Fibroblast of lung (primary cell): Measurements from ENCODE around the gene PIGA. TPM values are rescaled to one million over a fixed set of nuclear protein-coding genes. Genes with fewer than 3 reads are reported as not detected.
"Not testable (repeated sequence)": the region's sequence is repeated elsewhere in the genome, so short reads cannot be mapped to it uniquely, and the experiment has no call there.

ENCODE experiments used
- DNase-seq, 2 donors: peaks; one replicate each; pipeline versions ENCODE4 v3.0.0 to v3.0.0-alpha.2; 2010; ENCODE audit warnings: low read depth in 2 of 2
- H2AFZ ChIP-seq: 2 replicates; pipeline ENCODE4 v1.5.1; 2012; ENCODE audit warnings: low read length, control low read depth, inconsistent platforms
- H3K27ac ChIP-seq: 2 replicates; pipeline ENCODE4 v1.5.1; 2011; ENCODE audit warnings: low read length, control low read depth; ENCODE audit not compliant: insufficient read depth
- H3K27me3 ChIP-seq: 2 replicates; pipeline ENCODE4 v1.5.1; 2011; ENCODE audit warnings: mild to moderate bottlenecking, low read length; ENCODE audit not compliant: control insufficient read depth, insufficient read depth
- H3K36me3 ChIP-seq: 2 replicates; pipeline ENCODE4 v1.5.1; 2011; ENCODE audit warnings: low read length; ENCODE audit not compliant: control insufficient read depth, insufficient read depth
- H3K4me1 ChIP-seq: 2 replicates; pipeline ENCODE4 v1.5.1; 2011; ENCODE audit warnings: low read length; ENCODE audit not compliant: control insufficient read depth, insufficient read depth; ENCODE audit errors: extremely low read depth
- H3K4me2 ChIP-seq: 2 replicates; pipeline ENCODE4 v1.5.1; 2011; ENCODE audit warnings: low read length, control low read depth; ENCODE audit not compliant: insufficient read depth; ENCODE audit errors: extremely low read depth
- H3K4me3 ChIP-seq, 4 experiments: fragments of 200-600 bp in 1 of 4; sonication (generic) in 1 of 4; replicated peaks in 1 of 4; 2 replicates each; pipeline ENCODE4 v1.5.1; 2011 to 2016; ENCODE audit warnings: low read length in 4 of 4, low read depth in 3 of 4, mild to moderate bottlenecking in 3 of 4, control low read depth in 2 of 4, inconsistent platforms in 1 of 4, mixed read lengths in 1 of 4; ENCODE audit not compliant: insufficient read depth in 1 of 4; ENCODE audit errors: control extremely low read depth in 1 of 4
- H3K79me2 ChIP-seq: 2 replicates; pipeline ENCODE4 v1.5.1; 2012; ENCODE audit warnings: mild to moderate bottlenecking, low read length, inconsistent platforms; ENCODE audit not compliant: control insufficient read depth, insufficient read depth
- H3K9ac ChIP-seq: 2 replicates; pipeline ENCODE4 v1.5.1; 2011; ENCODE audit warnings: mild to moderate bottlenecking, low read length, control low read depth; ENCODE audit not compliant: insufficient read depth
- H3K9me3 ChIP-seq: 2 replicates; pipeline ENCODE4 v1.5.1; 2012; ENCODE audit warnings: low read depth, low read length; ENCODE audit not compliant: control insufficient read depth, insufficient read depth
- H4K20me1 ChIP-seq: 2 replicates; pipeline ENCODE4 v1.5.1; 2011; ENCODE audit warnings: low read length; ENCODE audit not compliant: control insufficient read depth, insufficient read depth; ENCODE audit errors: extremely low read depth
- EZH2 ChIP-seq: IDR thresholded peaks from 2 replicates; pipeline ENCODE4 v1.5.1; 2012; ENCODE audit warnings: low read length, control low read depth, mild to moderate bottlenecking; ENCODE audit errors: missing control alignments
- polyA plus RNA-seq, 2 donors: library from polyadenylated mRNA; depleted of rRNA in 1 of 2; stranded (reverse) in 1 of 2; unstranded in 1 of 2; fragments of >200 nt; gene quantifications; 2 replicates each; pipeline ENCODE4 v1.2.1, GENCODE V29; 2011 to 2012; ENCODE audit warnings: missing spikeins in 1 of 2
- total RNA-seq: library from RNA; depleted of rRNA; stranded (reverse); fragments of >200 nt; gene quantifications from 2 replicates; pipeline ENCODE4 v1.2.1, GENCODE V29; 2014
- TF ChIP-seq, protein P1 (sequence below), 2 donors: IDR thresholded peaks in 1 of 2; conservative IDR thresholded peaks in 1 of 2; 1 replicate in 1 of 2; 2 replicates in 1 of 2; pipeline ENCODE4 v1.5.1; 2011 to 2012; ENCODE audit warnings: low read length in 2 of 2, control low read depth in 1 of 2, inconsistent platforms in 1 of 2, low read depth in 1 of 2, mild to moderate bottlenecking in 1 of 2

Gene PIGA
- total and polyA plus RNA-seq, 2 donors (not counting 1 experiment from before 2014, with no cell fraction given) = 4.8 to 6.9 TPM

DNA sequence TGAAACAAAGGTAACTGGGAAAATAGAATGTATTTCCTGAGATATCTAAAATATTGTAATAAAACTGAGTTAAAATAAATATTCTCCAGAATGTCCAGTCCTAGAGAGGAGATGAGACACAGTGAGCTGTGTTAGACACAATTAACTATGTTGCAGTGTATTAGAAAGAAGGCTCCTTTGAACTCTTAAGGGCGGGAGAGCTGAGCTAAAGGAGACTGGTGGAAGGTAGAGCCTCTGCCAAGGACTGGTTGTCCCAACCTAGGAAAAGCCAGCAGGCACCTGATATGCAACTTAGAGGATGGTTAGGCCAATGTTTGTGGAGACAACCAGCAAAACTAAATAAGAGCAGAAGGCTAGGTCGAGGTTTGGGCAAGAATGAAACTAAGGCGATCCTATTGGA is 24.2 kb downstream of the PIGA start:
- no peak overlapping the region for H3K27ac ChIP-seq
- H3K9ac ChIP-seq = no peak overlapping the region
- no peaks in the 10 kb centered on the region for H3K9me3 ChIP-seq
- H3K4me3 ChIP-seq = no peak overlapping the region
- H3K4me1 ChIP-seq = no peaks in the 10 kb centered on the region
- H2AFZ ChIP-seq = no peak overlapping the region
- no peak for DNase-seq
- H3K27me3 ChIP-seq = no peaks in the 10 kb centered on the region
- no peak for TF ChIP-seq EZH2
- TF ChIP-seq, protein P1, sequence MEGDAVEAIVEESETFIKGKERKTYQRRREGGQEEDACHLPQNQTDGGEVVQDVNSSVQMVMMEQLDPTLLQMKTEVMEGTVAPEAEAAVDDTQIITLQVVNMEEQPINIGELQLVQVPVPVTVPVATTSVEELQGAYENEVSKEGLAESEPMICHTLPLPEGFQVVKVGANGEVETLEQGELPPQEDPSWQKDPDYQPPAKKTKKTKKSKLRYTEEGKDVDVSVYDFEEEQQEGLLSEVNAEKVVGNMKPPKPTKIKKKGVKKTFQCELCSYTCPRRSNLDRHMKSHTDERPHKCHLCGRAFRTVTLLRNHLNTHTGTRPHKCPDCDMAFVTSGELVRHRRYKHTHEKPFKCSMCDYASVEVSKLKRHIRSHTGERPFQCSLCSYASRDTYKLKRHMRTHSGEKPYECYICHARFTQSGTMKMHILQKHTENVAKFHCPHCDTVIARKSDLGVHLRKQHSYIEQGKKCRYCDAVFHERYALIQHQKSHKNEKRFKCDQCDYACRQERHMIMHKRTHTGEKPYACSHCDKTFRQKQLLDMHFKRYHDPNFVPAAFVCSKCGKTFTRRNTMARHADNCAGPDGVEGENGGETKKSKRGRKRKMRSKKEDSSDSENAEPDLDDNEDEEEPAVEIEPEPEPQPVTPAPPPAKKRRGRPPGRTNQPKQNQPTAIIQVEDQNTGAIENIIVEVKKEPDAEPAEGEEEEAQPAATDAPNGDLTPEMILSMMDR (conservative IDR thresholded peaks at IDR 0.05 in 1 of 2, IDR thresholded peaks at IDR 0.05 in 1 of 2; ENCODE audit: low read depth in 1 of 2, low read length in 2 of 2) = no peak
- H3K4me2 ChIP-seq = no peak overlapping the region
- H3K79me2 ChIP-seq = no peaks in the 10 kb centered on the region
- no peaks in the 10 kb centered on the region for H3K36me3 ChIP-seq
- H4K20me1 ChIP-seq = no peaks in the 10 kb centered on the region

GRCh38 chrX:15310117-15310516 is 25.2 kb downstream of the PIGA start:
- no peak for TF ChIP-seq EZH2
- TF ChIP-seq, protein P1 (conservative IDR thresholded peaks at IDR 0.05 in 1 of 2, IDR thresholded peaks at IDR 0.05 in 1 of 2; ENCODE audit: low read depth in 1 of 2, low read length in 2 of 2) = no peak
- Histone ChIP-seq H4K20me1 (no peaks in the 10 kb centered on the region), H3K4me3 (no peak overlapping the region), H3K4me1 (no peaks in the 10 kb centered on the region), H3K9ac (no peak overlapping the region), H3K9me3 (no peaks in the 10 kb centered on the region), H3K27ac (no peak overlapping the region), H3K27me3 (no peaks in the 10 kb centered on the region), H3K4me2 (no peak overlapping the region), H2AFZ (no peak overlapping the region), H3K79me2 (no peaks in the 10 kb centered on the region), H3K36me3 (no peaks in the 10 kb centered on the region)
- DNase-seq = peak; percentile 13 to 50

- H4K20me1 ChIP-seq, H3K27ac ChIP-seq, DNase-seq, H3K4me2 ChIP-seq, H2AFZ ChIP-seq, H3K79me2 ChIP-seq, H3K9ac ChIP-seq, H3K4me3 ChIP-seq, H3K36me3 ChIP-seq, H3K9me3 ChIP-seq, H3K4me1 ChIP-seq, H3K27me3 ChIP-seq: not testable (repeated sequence)
Measured at GRCh38 chrX:15305899-15306298, 29.4 kb downstream of the PIGA start.
